ENCODE results near the gene KCP.

DNA sequence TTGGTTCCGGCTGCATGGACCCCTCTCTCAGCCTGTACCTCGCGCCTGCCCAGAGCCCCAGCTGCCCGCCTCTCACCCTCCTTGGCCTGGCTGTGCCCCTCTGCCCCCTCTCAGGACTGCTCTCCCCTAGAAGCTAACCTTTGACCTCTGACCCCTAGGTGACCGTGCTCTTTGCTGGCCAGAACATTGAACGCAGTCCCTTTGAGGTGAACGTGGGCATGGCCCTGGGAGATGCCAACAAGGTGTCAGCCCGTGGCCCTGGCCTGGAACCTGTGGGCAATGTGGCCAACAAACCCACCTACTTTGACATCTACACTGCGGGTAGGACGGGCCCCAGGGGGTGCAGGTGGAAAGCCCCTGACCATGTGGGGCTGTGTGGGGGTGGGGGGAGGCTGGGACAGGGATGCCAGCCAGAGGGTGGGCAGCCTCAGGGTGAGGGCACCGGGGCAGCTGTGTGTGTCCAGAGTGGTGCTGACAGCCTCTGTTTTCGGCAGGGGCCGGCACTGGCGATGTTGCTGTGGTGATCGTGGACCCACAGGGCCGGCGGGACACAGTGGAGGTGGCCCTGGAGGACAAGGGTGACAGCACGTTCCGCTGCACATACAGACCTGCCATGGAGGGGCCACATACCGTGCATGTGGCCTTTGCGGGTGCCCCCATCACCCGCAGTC is 72.3 kb downstream of the KCP start:
- TF ChIP-seq, protein P1, sequence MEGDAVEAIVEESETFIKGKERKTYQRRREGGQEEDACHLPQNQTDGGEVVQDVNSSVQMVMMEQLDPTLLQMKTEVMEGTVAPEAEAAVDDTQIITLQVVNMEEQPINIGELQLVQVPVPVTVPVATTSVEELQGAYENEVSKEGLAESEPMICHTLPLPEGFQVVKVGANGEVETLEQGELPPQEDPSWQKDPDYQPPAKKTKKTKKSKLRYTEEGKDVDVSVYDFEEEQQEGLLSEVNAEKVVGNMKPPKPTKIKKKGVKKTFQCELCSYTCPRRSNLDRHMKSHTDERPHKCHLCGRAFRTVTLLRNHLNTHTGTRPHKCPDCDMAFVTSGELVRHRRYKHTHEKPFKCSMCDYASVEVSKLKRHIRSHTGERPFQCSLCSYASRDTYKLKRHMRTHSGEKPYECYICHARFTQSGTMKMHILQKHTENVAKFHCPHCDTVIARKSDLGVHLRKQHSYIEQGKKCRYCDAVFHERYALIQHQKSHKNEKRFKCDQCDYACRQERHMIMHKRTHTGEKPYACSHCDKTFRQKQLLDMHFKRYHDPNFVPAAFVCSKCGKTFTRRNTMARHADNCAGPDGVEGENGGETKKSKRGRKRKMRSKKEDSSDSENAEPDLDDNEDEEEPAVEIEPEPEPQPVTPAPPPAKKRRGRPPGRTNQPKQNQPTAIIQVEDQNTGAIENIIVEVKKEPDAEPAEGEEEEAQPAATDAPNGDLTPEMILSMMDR (IDR thresholded peaks at IDR 0.05): no peak
- TF ChIP-seq, protein P2, sequence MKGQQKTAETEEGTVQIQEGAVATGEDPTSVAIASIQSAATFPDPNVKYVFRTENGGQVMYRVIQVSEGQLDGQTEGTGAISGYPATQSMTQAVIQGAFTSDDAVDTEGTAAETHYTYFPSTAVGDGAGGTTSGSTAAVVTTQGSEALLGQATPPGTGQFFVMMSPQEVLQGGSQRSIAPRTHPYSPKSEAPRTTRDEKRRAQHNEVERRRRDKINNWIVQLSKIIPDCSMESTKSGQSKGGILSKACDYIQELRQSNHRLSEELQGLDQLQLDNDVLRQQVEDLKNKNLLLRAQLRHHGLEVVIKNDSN (IDR thresholded peaks at IDR 0.05; ENCODE audit: borderline replicate concordance, low read depth): no peak
- TF ChIP-seq, protein P3, sequence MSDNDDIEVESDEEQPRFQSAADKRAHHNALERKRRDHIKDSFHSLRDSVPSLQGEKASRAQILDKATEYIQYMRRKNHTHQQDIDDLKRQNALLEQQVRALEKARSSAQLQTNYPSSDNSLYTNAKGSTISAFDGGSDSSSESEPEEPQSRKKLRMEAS (IDR thresholded peaks at IDR 0.05; ENCODE audit: low read depth): no peak
- TF ChIP-seq EP300 (IDR thresholded peaks at IDR 0.05; ENCODE audit: borderline replicate concordance in 1 of 2, low read depth in 1 of 2, low read length in 1 of 2): no peak
- TF ChIP-seq NFIC (IDR thresholded peaks at IDR 0.05; ENCODE audit: borderline replicate concordance): no peak
- TF ChIP-seq, protein P4, sequence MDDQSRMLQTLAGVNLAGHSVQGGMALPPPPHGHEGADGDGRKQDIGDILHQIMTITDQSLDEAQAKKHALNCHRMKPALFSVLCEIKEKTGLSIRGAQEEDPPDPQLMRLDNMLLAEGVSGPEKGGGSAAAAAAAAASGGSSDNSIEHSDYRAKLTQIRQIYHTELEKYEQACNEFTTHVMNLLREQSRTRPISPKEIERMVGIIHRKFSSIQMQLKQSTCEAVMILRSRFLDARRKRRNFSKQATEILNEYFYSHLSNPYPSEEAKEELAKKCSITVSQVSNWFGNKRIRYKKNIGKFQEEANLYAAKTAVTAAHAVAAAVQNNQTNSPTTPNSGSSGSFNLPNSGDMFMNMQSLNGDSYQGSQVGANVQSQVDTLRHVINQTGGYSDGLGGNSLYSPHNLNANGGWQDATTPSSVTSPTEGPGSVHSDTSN (IDR thresholded peaks at IDR 0.05): no peak
- no peak for TF ChIP-seq POLR2AphosphoS5 (IDR thresholded peaks at IDR 0.05; ENCODE audit: low read depth, low read length)
- TF ChIP-seq JUND (IDR thresholded peaks at IDR 0.05): no peak
- no peak for TF ChIP-seq YY1 (IDR thresholded peaks at IDR 0.05; ENCODE audit: low read depth)
- no peak for TF ChIP-seq TEAD4 (IDR thresholded peaks at IDR 0.05; ENCODE audit: borderline replicate concordance, insufficient read depth)
- TF ChIP-seq NRF1 (IDR thresholded peaks at IDR 0.05; ENCODE audit: low read depth, low read length): no peak

Measured in SK-N-SH (cell line).